Fibroblast of lung (primary cell): ENCODE data around the gene MIA2.

Experiments used
- EZH2 ChIP-seq: IDR thresholded peaks from 2 replicates; pipeline ENCODE4 v1.5.1; 2012; ENCODE audit warnings: low read length, control low read depth, mild to moderate bottlenecking; ENCODE audit errors: missing control alignments
- TF ChIP-seq, protein P1 (sequence below), 2 donors: IDR thresholded peaks in 1 of 2; conservative IDR thresholded peaks in 1 of 2; 1 replicate in 1 of 2; 2 replicates in 1 of 2; pipeline ENCODE4 v1.5.1; 2011 to 2012; ENCODE audit warnings: low read length in 2 of 2, control low read depth in 1 of 2, inconsistent platforms in 1 of 2, low read depth in 1 of 2, mild to moderate bottlenecking in 1 of 2

DNA sequence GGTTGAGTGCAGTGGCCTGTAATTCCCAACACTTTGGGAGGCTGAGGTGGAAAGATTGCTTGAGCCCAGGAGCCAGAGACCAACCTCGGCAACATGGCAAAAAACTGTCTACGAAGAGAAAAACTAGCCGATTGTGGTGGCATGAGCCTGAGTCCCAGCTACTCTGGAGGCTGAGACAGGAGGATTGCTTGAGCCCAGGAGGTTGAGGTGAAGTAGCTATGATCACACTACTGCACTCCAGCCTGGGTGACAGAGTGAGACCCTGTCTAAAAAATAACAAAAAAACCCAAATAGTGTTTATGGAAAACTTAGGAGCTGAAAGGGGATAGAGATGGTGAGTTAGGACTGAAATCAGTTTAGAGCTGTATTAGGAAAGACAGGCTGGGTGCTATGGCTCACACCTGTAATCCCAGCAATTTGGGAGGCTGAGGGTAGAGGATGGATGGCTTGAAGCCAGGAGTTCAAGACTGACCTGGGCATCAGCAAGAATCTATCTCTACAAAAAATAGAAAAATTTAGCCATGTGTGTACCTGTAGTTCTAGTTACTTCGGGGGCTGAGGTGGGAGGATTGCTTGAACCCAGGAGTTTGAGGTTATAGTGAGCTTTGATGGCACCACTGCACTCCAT lies 49.0 kb upstream of the MIA2 start:
- TF ChIP-seq, protein P1, sequence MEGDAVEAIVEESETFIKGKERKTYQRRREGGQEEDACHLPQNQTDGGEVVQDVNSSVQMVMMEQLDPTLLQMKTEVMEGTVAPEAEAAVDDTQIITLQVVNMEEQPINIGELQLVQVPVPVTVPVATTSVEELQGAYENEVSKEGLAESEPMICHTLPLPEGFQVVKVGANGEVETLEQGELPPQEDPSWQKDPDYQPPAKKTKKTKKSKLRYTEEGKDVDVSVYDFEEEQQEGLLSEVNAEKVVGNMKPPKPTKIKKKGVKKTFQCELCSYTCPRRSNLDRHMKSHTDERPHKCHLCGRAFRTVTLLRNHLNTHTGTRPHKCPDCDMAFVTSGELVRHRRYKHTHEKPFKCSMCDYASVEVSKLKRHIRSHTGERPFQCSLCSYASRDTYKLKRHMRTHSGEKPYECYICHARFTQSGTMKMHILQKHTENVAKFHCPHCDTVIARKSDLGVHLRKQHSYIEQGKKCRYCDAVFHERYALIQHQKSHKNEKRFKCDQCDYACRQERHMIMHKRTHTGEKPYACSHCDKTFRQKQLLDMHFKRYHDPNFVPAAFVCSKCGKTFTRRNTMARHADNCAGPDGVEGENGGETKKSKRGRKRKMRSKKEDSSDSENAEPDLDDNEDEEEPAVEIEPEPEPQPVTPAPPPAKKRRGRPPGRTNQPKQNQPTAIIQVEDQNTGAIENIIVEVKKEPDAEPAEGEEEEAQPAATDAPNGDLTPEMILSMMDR (conservative IDR thresholded peaks at IDR 0.05 in 1 of 2, IDR thresholded peaks at IDR 0.05 in 1 of 2; ENCODE audit: low read depth in 1 of 2, low read length in 2 of 2) = no peak
- TF ChIP-seq EZH2 = no peak
